Thyroid gland (tissue), 4 donors: ENCODE measurements around the gene CDC42EP5.

Experiments
- CTCF ChIP-seq, 6 experiments: fragments of 200-600 bp in 3 of 6; fragments of 450-650 bp in 3 of 6; sonication (generic) in 3 of 6; IDR thresholded peaks; one replicate each; pipeline ENCODE4 v1.5.1; 2016 to 2019; ENCODE audit warnings: antibody characterized with exemption in 6 of 6, mild to moderate bottlenecking in 2 of 6, inconsistent platforms in 1 of 6, moderate library complexity in 1 of 6
- POLR2A ChIP-seq, 2 donors: fragments of 450-650 bp; IDR thresholded peaks; one replicate each; pipeline ENCODE4 v1.6.1; 2017; ENCODE audit warnings: antibody characterized with exemption in 2 of 2, mild to moderate bottlenecking in 2 of 2, moderate library complexity in 1 of 2

- no peak for TF ChIP-seq CTCF (IDR thresholded peaks at IDR 0.05)
- TF ChIP-seq POLR2A (IDR thresholded peaks at IDR 0.05), result no peak
Observed at GRCh38 chr19:54434112-54434872, 38.8 kb downstream of the CDC42EP5 start.
